Measurements from ENCODE around the gene LRRC32. TPM values are rescaled to one million over a fixed set of nuclear protein-coding genes. Genes with fewer than 3 reads are reported as not detected.

Gene LRRC32
- total and polyA plus RNA-seq, 9 of the 15 experiments (the other 6 are each of a cell fraction or from before 2014, with no cell fraction given) = 0.10 to 0.50 (median 0.19) TPM; not detected in 5

- POLR2A ChIA-PET = interaction anchor here (0.6 kb wide), 1 partner anchor 13 kb away, joined by 4 read pairs; no protein-coding TSS in a partner anchor
- Histone ChIP-seq H3K79me2 (ENCODE audit: control insufficient read depth, insufficient read depth, low read length) (no peaks in the 10 kb centered on the region), H3K4me1 (replicated peaks in 1 of 2; ENCODE audit: control insufficient read depth in 2 of 2, insufficient read depth in 2 of 2, low read length in 2 of 2) (peaks cover 0 to 5% of the 10 kb centered on the region in 2 experiments; a peak in 1 of 5 replicates), H3K9ac (ENCODE audit: insufficient read depth in 1 of 2, low read depth in 2 of 2, low read length in 2 of 2) (no peak overlapping the region), H3K27me3 (ENCODE audit: control insufficient read depth in 2 of 2, insufficient read depth in 2 of 2, low read length in 2 of 2) (peaks cover 10 to 13% of the 10 kb centered on the region in 2 experiments; a peak in 2 of 5 replicates), H3K27ac (ENCODE audit: extremely low read depth, low read depth, low read length) (no peak overlapping the region), H3K36me3 (ENCODE audit: control insufficient read depth, insufficient read depth, low read length) (no peaks in the 10 kb centered on the region), H3K4me3 (no peak overlapping the region), H3K9me3 (replicated peaks; ENCODE audit: control insufficient read depth, insufficient read depth, low read depth, low read length) (no peaks in the 10 kb centered on the region; the same call in 1 of the 2 replicates), H2AFZ (ENCODE audit: low read depth, low read length) (no peak overlapping the region), H3K4me2 (ENCODE audit: insufficient read depth, low read length) (no peak overlapping the region), H4K20me1 (replicated peaks; ENCODE audit: control insufficient read depth, insufficient read depth, low read length) (no peaks in the 10 kb centered on the region), H3K9me1 (ENCODE audit: control insufficient read depth, insufficient read depth, low read length) (no peaks in the 10 kb centered on the region)
- BruUV-seq (replicated peaks) = no TSS peak
- CTCF ChIA-PET (ENCODE audit: low intra/inter-chr PET ratio) = no interaction called here
- intact Hi-C loops (cut with micrococcal nuclease) = no loop called here
- DNase-seq (ENCODE audit: extremely low read depth in 1 of 4, low spot score in 3 of 4) = no peak
- in situ Hi-C loops (cut with MboI) = no loop called here
- FAIRE-seq = no peak
- ATAC-seq = no peak
- TF ChIP-seq STAT6 (CRISPR knock-in tag; IDR thresholded peaks at IDR 0.05) (no peak), ZNF584 (CRISPR knock-in tag; IDR thresholded peaks at IDR 0.05; ENCODE audit: low read depth) (no peak), RNF2 (IDR thresholded peaks at IDR 0.05) (no peak), ZNF551 (CRISPR knock-in tag; IDR thresholded peaks at IDR 0.05) (no peak), AFF4 (CRISPR knock-in tag; IDR thresholded peaks at IDR 0.05) (no peak), ZBTB1 (CRISPR knock-in tag; IDR thresholded peaks at IDR 0.05; ENCODE audit: borderline replicate concordance, low read depth) (no peak), CTCF (IDR thresholded peaks at IDR 0.05 in 2 of 3, conservative IDR thresholded peaks at IDR 0.05 in 1 of 3; ENCODE audit: insufficient read depth in 2 of 3, low read depth in 1 of 3, low read length in 3 of 3) (no peak), WHSC1 (IDR thresholded peaks at IDR 0.05; ENCODE audit: low read length) (no peak), HNRNPL (IDR thresholded peaks at IDR 0.05; ENCODE audit: low read depth, low read length) (no peak), CHAMP1 (IDR thresholded peaks at IDR 0.05) (no peak)
Observed at GRCh38 chr11:76648061-76648460, 22.5 kb downstream of the LRRC32 start.
